RPMI8226 (cell line): ENCODE results near the gene ABCB10.

Source experiments
- DNase-seq: peaks from one replicate; pipeline ENCODE4 v3.0.0-alpha.2; 2015

The ABCB10 gene

GRCh38 chr1:229470406-229471043, 88.0 kb downstream of the ABCB10 start:
- no peak for DNase-seq

GRCh38 chr1:229466887-229467286, 91.6 kb downstream of the ABCB10 start:
- DNase-seq: no peak
